GM21825 (cell line): ENCODE results near the gene CNP.

ENCODE experiments used
- ATAC-seq: cut with Tn5 transposase; IDR thresholded peaks from one replicate; pipeline ENCODE4 v1.9.1; 2021; ENCODE audit warnings: mild to moderate bottlenecking, moderate library complexity; ENCODE audit not compliant: unreplicated experiment

The CNP gene

DNA sequence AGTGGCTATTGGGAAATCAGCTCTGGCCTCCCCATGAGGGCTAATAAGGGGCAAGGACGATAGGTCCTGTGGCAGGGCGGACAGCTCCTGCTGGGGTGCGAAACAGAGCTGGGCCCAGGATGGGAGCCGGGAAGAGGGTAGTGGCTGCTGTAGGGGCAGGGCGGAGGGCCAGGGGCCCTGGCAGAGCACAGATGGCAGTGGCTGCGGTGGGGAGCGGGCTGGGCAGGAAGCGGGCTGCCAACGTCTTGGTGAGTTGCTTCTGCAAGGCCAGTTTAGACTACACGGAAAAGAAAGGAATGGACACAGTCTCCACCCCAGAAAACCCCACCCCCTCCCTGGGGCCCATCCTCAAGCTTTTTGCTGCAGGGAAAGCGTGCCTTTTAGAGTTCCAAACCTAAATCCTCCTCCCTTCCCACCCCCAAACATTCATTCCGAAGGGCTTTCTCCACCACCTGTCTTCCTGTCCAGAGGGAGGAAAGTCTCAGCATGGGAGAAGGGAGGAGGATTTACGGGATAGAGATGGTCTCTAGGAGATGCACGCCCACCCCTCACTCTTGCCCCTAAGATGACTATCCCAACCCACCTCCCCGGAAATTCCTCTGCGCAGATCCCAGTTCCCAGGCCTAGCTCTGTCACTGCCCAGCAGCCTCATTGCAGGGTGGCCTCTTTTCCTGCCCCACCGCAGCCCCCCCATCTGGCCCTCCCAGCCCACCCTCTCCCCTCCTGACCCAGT is 60.4 kb downstream of the CNP start:
- no peak for ATAC-seq
